Endometrium (tissue), 2 donors: ENCODE measurements around the gene PPP1R3A.

Experiments used
- FAIRE-seq: peaks from 2 replicates; lab custom pipeline; 2012; peaks lifted over from hg19 to GRCh38; lab: Jason Lieb, UNC
- donor health status: control.
- donor health status: control.

PPP1R3A gene

DNA sequence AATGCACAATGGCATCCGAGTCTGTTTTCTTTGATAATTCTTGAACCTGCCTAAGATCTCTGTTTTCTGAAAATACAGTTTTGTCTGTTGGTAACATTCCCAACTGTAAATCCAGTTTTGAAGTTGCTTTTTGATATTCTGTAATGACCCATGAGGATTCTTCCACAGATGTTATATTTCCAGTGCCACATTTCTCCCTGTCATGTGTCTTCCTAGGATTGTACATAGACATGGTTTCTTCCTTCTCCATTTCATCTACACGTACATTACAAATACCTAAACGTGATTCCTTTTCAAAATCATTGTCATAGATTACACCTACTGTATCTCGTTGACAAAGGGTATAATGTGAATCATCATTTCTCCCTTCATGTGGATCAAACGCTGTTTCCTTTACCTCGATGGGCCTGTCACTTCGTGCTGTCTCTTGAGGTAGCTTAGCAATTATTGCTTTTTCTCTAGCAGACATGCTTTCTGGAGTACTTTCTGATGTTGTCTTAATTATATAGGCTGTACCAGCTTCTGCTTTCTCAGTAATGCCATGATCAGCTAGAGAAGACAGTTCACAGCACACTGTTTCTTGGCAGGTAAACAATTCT, 40.3 kb downstream of the PPP1R3A start:
- FAIRE-seq: no peak

DNA sequence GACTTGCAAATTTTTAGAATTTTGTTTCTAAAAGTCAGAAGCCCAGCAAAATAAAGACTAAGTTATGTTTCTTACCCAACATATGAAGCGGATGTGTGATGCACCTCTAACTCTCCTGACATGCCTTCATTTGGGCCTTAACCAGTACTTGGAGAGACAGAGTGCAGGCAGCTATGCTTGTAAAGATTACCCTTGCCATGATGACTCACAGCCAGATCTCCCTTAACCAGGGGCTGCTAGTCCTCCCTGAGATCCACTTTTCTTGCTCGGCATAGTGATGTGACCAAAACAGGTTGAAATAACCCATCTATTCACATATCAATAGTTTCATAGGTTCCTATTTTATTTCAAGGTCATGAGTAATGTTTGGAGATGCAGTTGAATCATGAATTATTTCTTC, 43.6 kb downstream of the PPP1R3A start:
- FAIRE-seq: no peak

DNA sequence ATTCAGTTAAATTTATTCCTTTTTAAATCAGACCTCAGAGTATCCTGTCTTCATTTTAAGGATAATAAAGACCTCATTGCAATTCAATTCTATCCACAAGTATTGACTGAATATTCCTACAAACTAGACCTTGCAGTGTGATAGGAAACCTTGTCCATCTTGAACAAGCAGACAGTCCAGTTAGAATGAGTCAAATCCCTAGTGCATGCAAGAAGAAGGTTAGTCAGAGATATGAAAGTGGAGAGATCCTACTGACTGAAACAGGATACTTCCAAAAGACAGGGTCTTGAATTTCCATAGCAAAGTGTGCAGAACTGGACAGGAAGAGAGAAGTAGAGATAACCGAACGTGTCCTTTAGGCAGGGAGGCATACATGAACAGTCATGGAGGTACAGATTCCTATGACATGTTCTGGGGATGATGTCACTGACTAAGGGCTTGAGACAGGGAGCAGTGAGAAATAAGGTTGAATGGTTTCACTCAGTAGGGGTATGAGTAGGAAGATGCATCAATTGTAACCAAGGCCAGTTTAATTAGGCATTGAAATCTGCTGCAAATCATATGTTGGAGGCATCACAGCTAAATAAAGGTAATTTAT, 45.2 kb downstream of the PPP1R3A start:
- FAIRE-seq: no peak

DNA sequence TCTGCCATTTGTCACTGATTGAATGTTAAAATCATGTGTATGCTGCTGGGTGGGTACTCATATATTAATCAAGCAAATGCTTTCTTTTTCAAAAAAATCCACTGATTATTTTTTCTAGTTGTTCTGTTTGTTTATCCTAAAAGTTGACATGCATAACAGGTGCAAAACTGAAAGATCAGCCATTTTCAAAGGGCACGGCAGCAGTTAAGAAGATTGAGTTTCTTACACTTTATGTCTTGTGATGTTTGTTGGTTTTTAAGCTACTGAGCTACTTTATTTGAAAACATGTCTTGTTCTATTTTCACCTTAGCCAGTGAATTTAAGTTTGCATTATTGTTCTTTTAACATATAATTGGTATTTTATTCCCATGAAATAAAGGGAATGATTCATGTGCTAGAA, 45.8 kb downstream of the PPP1R3A start:
- FAIRE-seq: no peak

DNA sequence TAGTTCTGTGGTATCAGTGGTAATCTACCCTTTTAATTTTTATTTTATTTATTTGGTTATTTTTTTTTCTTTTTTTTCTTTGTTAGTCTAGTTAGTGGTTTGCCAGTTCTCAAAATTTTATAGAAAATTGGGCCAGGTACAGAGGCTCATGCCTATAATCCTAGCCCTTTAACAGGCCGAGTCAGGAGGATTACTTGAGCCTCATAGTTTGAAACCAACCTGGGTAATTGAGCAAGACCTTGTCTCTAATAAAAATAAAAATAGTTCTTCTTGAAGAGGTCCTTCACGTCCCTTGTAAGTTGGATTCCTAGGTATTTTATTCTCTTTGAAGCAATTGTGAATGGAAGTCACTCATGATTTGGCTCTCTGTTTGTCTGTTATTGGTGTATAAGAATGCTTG, 51.5 kb downstream of the PPP1R3A start:
- no peak for FAIRE-seq

GRCh38 chr7:113856010-113856409, 62.8 kb downstream of the PPP1R3A start:
- FAIRE-seq: no peak

- no peak for FAIRE-seq
Observed at GRCh38 chr7:113840954-113841353, 77.9 kb downstream of the PPP1R3A start.

GRCh38 chr7:113835367-113835766, 83.4 kb downstream of the PPP1R3A start:
- no peak for FAIRE-seq

DNA sequence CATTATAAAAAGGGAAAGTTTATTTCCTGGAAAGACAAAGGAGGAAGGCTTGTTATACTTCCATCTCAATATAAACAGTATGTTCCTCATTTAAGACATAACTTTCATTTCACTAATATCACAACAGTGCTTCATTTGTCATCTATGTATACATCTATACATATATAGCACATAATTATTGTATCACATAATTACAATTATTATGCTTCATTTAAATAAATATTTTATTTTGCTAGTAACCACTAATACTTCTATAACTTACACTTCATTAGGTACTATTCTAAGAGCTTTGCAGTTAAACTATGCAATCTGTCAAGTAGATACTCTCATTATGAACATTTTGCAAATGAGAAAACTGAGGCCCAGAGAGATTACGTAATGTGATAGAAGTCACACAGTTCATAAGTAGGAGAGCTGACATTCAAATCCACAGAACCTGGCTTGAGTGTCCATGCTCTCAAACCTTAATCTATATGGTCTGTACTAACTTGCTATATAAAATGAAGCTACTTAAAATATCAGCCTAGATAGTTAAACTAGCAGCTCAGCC, 86.5 kb downstream of the PPP1R3A start:
- FAIRE-seq: no peak

DNA sequence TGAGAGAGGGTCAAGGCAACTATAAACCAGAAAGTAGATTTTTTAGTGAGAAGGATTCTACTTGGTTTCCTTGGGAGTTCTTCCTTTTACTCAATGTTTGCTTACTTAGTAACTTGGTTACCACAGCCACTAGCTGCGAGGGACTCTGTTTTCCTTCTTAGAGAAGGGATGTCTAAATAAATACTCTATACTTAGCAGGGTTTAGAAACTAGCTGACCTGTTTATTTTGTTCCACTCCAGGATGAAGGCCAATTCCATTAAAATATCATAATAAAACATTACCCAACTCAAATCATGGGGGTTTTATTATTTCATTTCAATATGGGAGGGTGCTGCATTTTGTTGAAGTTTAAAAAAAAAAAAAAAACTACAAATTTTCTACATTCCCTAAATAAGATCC, 87.3 kb downstream of the PPP1R3A start:
- peak; percentile 99 for FAIRE-seq

- FAIRE-seq: no peak
Observed at GRCh38 chr7:113828581-113828980, 90.2 kb downstream of the PPP1R3A start.
